ENCODE results near the gene NSDHL.

DNA sequence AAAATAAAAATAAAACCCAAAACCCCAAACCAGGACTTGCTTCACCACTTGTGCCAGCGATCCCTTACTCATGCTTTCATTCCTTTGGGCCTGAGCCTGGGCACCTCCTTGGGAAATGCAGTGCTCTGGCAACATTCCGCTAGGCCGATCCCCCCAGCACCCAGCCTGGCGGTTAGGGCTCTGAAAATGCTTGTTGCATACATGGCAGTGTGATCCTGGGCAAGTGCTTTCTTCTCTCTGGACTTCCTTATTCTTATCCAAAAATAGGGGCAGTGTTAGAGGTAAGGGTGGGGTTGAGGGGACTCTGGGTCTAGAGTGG lies 71.6 kb downstream of the NSDHL start:
- TF ChIP-seq GATA2 (IDR thresholded peaks at IDR 0.05; ENCODE audit: low read depth, low read length) (no peak), GATA3 (IDR thresholded peaks at IDR 0.05; ENCODE audit: low read depth, low read length) (no peak)
